Fibroblast of lung (primary cell): ENCODE results near the gene ZNF527. TPM values are rescaled to one million over a fixed set of nuclear protein-coding genes. Genes with fewer than 3 reads are reported as not detected.
"Not testable (repeated sequence)": the region's sequence is repeated elsewhere in the genome, so short reads cannot be mapped to it uniquely, and the experiment has no call there.

Experiments
- DNase-seq, 2 donors: peaks; one replicate each; pipeline versions ENCODE4 v3.0.0 to v3.0.0-alpha.2; 2010; ENCODE audit warnings: low read depth in 2 of 2
- H2AFZ ChIP-seq: 2 replicates; pipeline ENCODE4 v1.5.1; 2012; ENCODE audit warnings: low read length, control low read depth, inconsistent platforms
- H3K27ac ChIP-seq: 2 replicates; pipeline ENCODE4 v1.5.1; 2011; ENCODE audit warnings: low read length, control low read depth; ENCODE audit not compliant: insufficient read depth
- H3K27me3 ChIP-seq: 2 replicates; pipeline ENCODE4 v1.5.1; 2011; ENCODE audit warnings: mild to moderate bottlenecking, low read length; ENCODE audit not compliant: control insufficient read depth, insufficient read depth
- H3K36me3 ChIP-seq: 2 replicates; pipeline ENCODE4 v1.5.1; 2011; ENCODE audit warnings: low read length; ENCODE audit not compliant: control insufficient read depth, insufficient read depth
- H3K4me1 ChIP-seq: 2 replicates; pipeline ENCODE4 v1.5.1; 2011; ENCODE audit warnings: low read length; ENCODE audit not compliant: control insufficient read depth, insufficient read depth; ENCODE audit errors: extremely low read depth
- H3K4me2 ChIP-seq: 2 replicates; pipeline ENCODE4 v1.5.1; 2011; ENCODE audit warnings: low read length, control low read depth; ENCODE audit not compliant: insufficient read depth; ENCODE audit errors: extremely low read depth
- H3K4me3 ChIP-seq, 4 experiments: fragments of 200-600 bp in 1 of 4; sonication (generic) in 1 of 4; replicated peaks in 1 of 4; 2 replicates each; pipeline ENCODE4 v1.5.1; 2011 to 2016; ENCODE audit warnings: low read length in 4 of 4, low read depth in 3 of 4, mild to moderate bottlenecking in 3 of 4, control low read depth in 2 of 4, inconsistent platforms in 1 of 4, mixed read lengths in 1 of 4; ENCODE audit not compliant: insufficient read depth in 1 of 4; ENCODE audit errors: control extremely low read depth in 1 of 4
- H3K79me2 ChIP-seq: 2 replicates; pipeline ENCODE4 v1.5.1; 2012; ENCODE audit warnings: mild to moderate bottlenecking, low read length, inconsistent platforms; ENCODE audit not compliant: control insufficient read depth, insufficient read depth
- H3K9ac ChIP-seq: 2 replicates; pipeline ENCODE4 v1.5.1; 2011; ENCODE audit warnings: mild to moderate bottlenecking, low read length, control low read depth; ENCODE audit not compliant: insufficient read depth
- H3K9me3 ChIP-seq: 2 replicates; pipeline ENCODE4 v1.5.1; 2012; ENCODE audit warnings: low read depth, low read length; ENCODE audit not compliant: control insufficient read depth, insufficient read depth
- H4K20me1 ChIP-seq: 2 replicates; pipeline ENCODE4 v1.5.1; 2011; ENCODE audit warnings: low read length; ENCODE audit not compliant: control insufficient read depth, insufficient read depth; ENCODE audit errors: extremely low read depth
- CTCF ChIP-seq, 2 donors: IDR thresholded peaks in 1 of 2; conservative IDR thresholded peaks in 1 of 2; 1 replicate in 1 of 2; 2 replicates in 1 of 2; pipeline ENCODE4 v1.5.1; 2011 to 2012; ENCODE audit warnings: low read length in 2 of 2, control low read depth in 1 of 2, inconsistent platforms in 1 of 2, low read depth in 1 of 2, mild to moderate bottlenecking in 1 of 2
- EZH2 ChIP-seq: IDR thresholded peaks from 2 replicates; pipeline ENCODE4 v1.5.1; 2012; ENCODE audit warnings: low read length, control low read depth, mild to moderate bottlenecking; ENCODE audit errors: missing control alignments
- polyA plus RNA-seq, 2 donors: library from polyadenylated mRNA; depleted of rRNA in 1 of 2; stranded (reverse) in 1 of 2; unstranded in 1 of 2; fragments of >200 nt; gene quantifications; 2 replicates each; pipeline ENCODE4 v1.2.1, GENCODE V29; 2011 to 2012; ENCODE audit warnings: missing spikeins in 1 of 2
- total RNA-seq: library from RNA; depleted of rRNA; stranded (reverse); fragments of >200 nt; gene quantifications from 2 replicates; pipeline ENCODE4 v1.2.1, GENCODE V29; 2014

The ZNF527 gene
- total and polyA plus RNA-seq, 2 donors (not counting 1 experiment from before 2014, with no cell fraction given) = 4.6 to 6.6 TPM

GRCh38 chr19:37403403-37403802 is 32.5 kb downstream of the ZNF527 start:
- no peaks in the 10 kb centered on the region for H3K36me3 ChIP-seq
- no peak overlapping the region for H3K27ac ChIP-seq
- DNase-seq = no peak
- TF ChIP-seq CTCF (conservative IDR thresholded peaks at IDR 0.05 in 1 of 2, IDR thresholded peaks at IDR 0.05 in 1 of 2; ENCODE audit: low read depth in 1 of 2, low read length in 2 of 2) (no peak), EZH2 (no peak)
- no peaks in the 10 kb centered on the region for H4K20me1 ChIP-seq
- no peaks in the 10 kb centered on the region for H3K79me2 ChIP-seq
- no peaks in the 10 kb centered on the region for H3K27me3 ChIP-seq
- peaks cover 1% of the 10 kb centered on the region for H3K9me3 ChIP-seq
- no peaks in the 10 kb centered on the region for H3K4me1 ChIP-seq
- H2AFZ ChIP-seq = no peak overlapping the region
- no peak overlapping the region for H3K9ac ChIP-seq
- no peak overlapping the region for H3K4me3 ChIP-seq
- H3K4me2 ChIP-seq = no peak overlapping the region

GRCh38 chr19:37406140-37406846 is 35.4 kb downstream of the ZNF527 start:
- H3K27ac ChIP-seq, H3K9ac ChIP-seq, H4K20me1 ChIP-seq, H2AFZ ChIP-seq, H3K4me2 ChIP-seq, H3K4me1 ChIP-seq, H3K79me2 ChIP-seq, H3K36me3 ChIP-seq, DNase-seq, H3K9me3 ChIP-seq, H3K4me3 ChIP-seq, H3K27me3 ChIP-seq: not testable (repeated sequence)

GRCh38 chr19:37412700-37413099 is 41.8 kb downstream of the ZNF527 start:
- no peak overlapping the region for H2AFZ ChIP-seq
- H3K4me1 ChIP-seq = no peaks in the 10 kb centered on the region
- TF ChIP-seq CTCF (conservative IDR thresholded peaks at IDR 0.05 in 1 of 2, IDR thresholded peaks at IDR 0.05 in 1 of 2; ENCODE audit: low read depth in 1 of 2, low read length in 2 of 2) (no peak), EZH2 (no peak)
- no peak overlapping the region for H3K4me3 ChIP-seq
- peaks cover 2% of the 10 kb centered on the region for H3K9me3 ChIP-seq
- no peaks in the 10 kb centered on the region for H3K27me3 ChIP-seq
- no peak overlapping the region for H3K27ac ChIP-seq
- H3K9ac ChIP-seq = no peak overlapping the region
- H4K20me1 ChIP-seq = no peaks in the 10 kb centered on the region
- H3K79me2 ChIP-seq = no peaks in the 10 kb centered on the region
- no peak for DNase-seq
- no peak overlapping the region for H3K4me2 ChIP-seq
- H3K36me3 ChIP-seq = no peaks in the 10 kb centered on the region
